Fibroblast of the aortic adventitia (primary cell): ENCODE measurements around the gene DEAF1. TPM values are rescaled to one million over a fixed set of nuclear protein-coding genes. Genes with fewer than 3 reads are reported as not detected.

ENCODE experiments used
- DNase-seq: peaks from one replicate; pipeline ENCODE4 v3.0.0-alpha.2; 2010; ENCODE audit warnings: low read depth
- H3K4me3 ChIP-seq: 2 replicates; pipeline ENCODE4 v1.5.1; 2011; ENCODE audit warnings: low read depth, mild to moderate bottlenecking, control low read depth, low read length, moderate library complexity
- CTCF ChIP-seq: IDR thresholded peaks from 2 replicates; pipeline ENCODE4 v1.5.1; 2011; ENCODE audit warnings: mild to moderate bottlenecking, low read length, control low read depth, inconsistent platforms; ENCODE audit not compliant: insufficient read depth
- total RNA-seq: library from RNA; depleted of rRNA; stranded (reverse); fragments of >200 nt; gene quantifications from 2 replicates; pipeline ENCODE4 v1.2.3, GENCODE V29; 2012; ENCODE audit warnings: low replicate concordance

Gene DEAF1
- total RNA-seq, 1 donor = 40.0 TPM

DNA sequence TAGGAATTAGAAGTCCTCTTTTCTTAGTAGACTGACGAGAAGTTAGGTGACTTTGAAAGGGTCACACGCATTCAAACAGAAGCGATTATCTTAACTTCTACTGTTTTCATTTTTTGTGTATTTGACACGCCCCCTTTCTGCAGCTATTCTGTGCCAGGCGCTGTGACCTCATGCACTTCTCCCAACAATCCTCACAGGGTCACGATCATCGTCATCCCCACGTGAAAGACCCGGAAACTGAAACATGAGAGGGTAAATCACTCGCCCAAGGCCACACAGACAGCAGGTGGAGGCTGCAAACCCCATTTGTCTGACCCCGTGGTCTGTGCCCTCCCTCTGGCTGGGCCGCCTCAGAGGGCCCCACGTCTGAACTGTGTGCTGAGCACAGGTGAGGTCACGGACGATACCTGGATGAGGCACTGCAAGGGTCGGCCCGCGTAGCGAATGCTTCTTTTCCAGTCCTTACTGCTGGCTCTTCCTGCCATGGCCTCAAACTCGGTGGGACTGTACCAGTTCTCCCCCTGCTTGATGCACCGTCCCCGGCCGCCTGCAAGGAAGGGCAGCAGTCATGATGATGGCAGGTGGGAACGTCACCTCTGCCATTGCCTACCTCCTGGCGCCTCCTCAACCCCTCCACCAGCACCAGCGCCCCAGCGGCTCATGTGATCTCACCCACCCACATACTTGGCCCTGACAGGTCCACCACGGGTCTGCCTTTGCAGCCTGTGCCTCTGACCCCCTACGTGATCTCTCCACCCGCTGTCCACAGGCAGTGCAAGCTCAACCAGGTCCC, 8.4 kb downstream of the DEAF1 start:
- H3K4me3 ChIP-seq = no peak overlapping the region
- TF ChIP-seq CTCF = no peak
- DNase-seq = no peak

- no peak for TF ChIP-seq CTCF
- DNase-seq = no peak
- H3K4me3 ChIP-seq = no peak overlapping the region
Observed at GRCh38 chr11:680970-681369, 14.1 kb downstream of the DEAF1 start.

DNA sequence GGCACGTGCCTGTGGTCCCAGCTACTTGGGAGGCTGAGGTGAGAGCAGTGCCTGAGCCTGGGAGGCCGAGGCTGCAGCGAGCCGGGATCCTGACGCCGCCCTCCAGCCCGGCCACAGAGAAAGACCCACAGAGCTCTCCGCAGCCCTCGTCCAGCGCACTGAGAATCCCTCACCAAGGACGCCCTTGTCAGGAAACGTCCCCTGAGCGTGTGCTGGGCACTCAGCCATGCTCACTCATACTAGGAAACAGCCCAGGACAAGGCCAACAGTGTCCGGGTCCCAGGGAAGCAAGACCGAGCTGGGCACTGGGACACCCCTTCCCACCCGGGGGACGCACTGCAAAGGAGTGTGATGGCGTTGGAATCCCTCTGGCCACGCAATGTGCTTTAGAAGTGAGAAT, 14.5 kb downstream of the DEAF1 start:
- no peak for TF ChIP-seq CTCF
- DNase-seq = no peak
- no peak overlapping the region for H3K4me3 ChIP-seq

DNA sequence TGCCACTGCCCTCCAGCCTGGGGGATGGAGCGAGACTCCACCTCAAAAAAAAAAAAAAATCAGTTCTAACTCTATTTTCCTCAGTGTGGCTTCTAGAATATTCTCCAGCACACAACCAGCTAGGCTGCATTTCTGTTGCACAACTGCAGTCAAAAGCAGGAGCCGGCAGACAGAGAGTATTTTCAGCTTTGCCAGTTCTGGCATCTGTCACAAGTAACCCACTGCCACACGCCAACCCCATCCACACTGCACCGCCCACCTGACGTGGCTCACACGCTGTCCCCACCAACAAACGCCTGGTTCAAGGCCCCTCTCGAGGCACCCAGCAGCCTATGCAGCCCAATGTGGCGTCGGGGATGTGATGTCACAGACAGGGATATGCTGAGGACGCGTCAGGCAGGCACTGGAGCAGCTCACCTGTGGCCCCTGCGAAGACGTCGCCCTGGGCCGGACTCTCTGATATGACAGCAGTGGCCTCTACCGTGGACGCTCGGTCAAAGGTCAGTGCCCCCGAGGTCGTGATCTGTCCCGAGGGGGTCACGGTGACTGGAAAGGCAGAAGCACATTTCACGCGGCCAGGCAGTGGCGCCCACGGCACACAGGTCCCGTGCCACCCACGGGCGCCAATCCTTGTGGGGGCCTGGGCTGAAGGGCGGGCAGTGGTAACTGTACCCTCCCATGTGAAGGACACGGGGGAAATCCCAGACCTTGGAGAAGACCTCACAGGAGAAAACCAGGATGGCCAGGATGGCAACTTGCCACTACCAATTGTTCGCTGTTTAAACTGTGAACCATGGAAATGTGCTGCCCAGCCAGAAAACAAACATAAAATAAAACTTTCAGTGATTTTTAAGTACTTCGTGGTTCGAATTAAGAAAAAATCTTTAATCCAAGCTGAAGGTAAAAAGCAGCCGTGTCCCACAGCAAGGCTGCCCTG, 15.5 kb downstream of the DEAF1 start:
- H3K4me3 ChIP-seq = no peak overlapping the region
- DNase-seq = no peak
- TF ChIP-seq CTCF = no peak

DNA sequence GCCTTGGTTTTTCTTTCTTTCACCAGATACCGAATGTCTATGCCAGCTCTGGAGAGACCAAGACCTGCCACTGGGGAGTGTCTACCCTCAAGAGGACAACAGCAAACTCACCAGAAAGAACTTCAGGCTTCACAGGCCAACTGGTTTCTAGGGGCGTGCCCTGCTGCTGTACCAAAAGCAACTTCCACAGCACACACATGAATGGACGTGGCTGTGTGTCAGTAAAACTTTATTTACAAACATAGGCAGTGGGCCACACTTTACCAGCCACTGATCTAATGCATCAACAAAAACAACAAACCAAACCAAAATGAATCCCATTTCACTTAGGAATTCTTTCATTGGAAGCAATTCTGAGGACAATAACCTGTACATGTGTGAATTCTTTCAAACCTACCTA, 16.7 kb downstream of the DEAF1 start:
- no peak overlapping the region for H3K4me3 ChIP-seq
- DNase-seq = no peak
- TF ChIP-seq CTCF = no peak

DNA sequence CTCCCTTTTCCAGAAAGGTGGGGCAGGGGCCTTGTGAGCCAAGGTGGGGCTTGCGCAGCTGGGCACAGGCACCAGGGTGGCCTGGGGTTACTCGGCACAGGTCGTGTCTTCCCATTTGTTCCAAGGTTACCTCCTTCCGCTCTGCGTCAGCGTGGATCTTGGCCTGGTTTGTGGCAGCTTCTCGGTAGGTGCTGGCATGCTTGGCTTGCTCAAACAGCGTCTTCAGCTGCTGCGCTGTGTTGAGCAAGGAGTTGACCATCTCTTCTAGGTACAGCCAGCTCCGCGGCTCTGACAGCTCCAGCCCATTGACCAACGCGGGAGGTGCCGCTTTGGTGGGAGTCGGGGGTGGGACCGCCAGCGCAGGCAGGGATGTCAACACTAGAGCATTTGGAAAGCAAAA, 20.6 kb downstream of the DEAF1 start:
- DNase-seq = no peak
- H3K4me3 ChIP-seq = no peak overlapping the region
- no peak for TF ChIP-seq CTCF
